OCI-LY7 (cell line): ENCODE data around the gene GRIPAP1. TPM values are rescaled to one million over a fixed set of nuclear protein-coding genes. Genes with fewer than 3 reads are reported as not detected.

Experiments used
- BruUV-seq: library from RNA; stranded (reverse); fragments of 400-500 nt; replicated peaks from 2 replicates; lab custom pipeline; 2021; lab: Mats Ljungman, UMichigan
- CTCF ChIA-PET: fragments of 300-600 bp; sonication (Branson Sonifier 250); formaldehyde crosslinking; loops from one replicate; lab custom pipeline; 2022; ENCODE audit warnings: antibody characterized with exemption; ENCODE audit not compliant: unreplicated experiment; lab: Charles Lee
- POLR2A ChIA-PET: fragments of 300-600 bp; sonication (Branson Sonifier 250); formaldehyde crosslinking; loops from one replicate; lab custom pipeline; 2022; ENCODE audit warnings: antibody characterized with exemption; lab: Charles Lee
- DNase-seq: peaks from one replicate; pipeline ENCODE4 v3.0.0-alpha.2; 2015; ENCODE audit warnings: low spot score
- H2AFZ ChIP-seq: fragments of 200-600 bp; sonication (generic), shearing (Covaris generic); 2 replicates; pipeline ENCODE4 v1.6.1; 2014; ENCODE audit warnings: mild to moderate bottlenecking, antibody characterized with exemption, low read length, moderate library complexity
- H3K27ac ChIP-seq: fragments of 200-600 bp; sonication (generic); 2 replicates; pipeline ENCODE4 v1.5.1; 2014; ENCODE audit warnings: mixed run types, low read depth, mild to moderate bottlenecking, moderate library complexity, low read length, inconsistent platforms; ENCODE audit not compliant: poor library complexity, severe bottlenecking
- H3K36me3 ChIP-seq: fragments of 200-600 bp; sonication (generic); 2 replicates; pipeline ENCODE4 v1.6.1; 2014; ENCODE audit warnings: mild to moderate bottlenecking, antibody characterized with exemption, low read length, moderate library complexity, mixed read lengths; ENCODE audit not compliant: insufficient read depth
- H3K4me1 ChIP-seq: fragments of 200-600 bp; sonication (generic); 2 replicates; pipeline ENCODE4 v1.5.1; 2014; ENCODE audit warnings: mild to moderate bottlenecking, low read length; ENCODE audit not compliant: insufficient read depth, poor library complexity, severe bottlenecking
- H3K4me2 ChIP-seq: fragments of 200-600 bp; sonication (generic); 2 replicates; pipeline ENCODE4 v1.6.1; 2014; ENCODE audit warnings: mild to moderate bottlenecking, low read length
- H3K4me3 ChIP-seq: fragments of 200-600 bp; sonication (generic); 2 replicates; pipeline ENCODE4 v1.5.1; 2014; ENCODE audit warnings: mild to moderate bottlenecking, low read depth, low read length; ENCODE audit not compliant: poor library complexity, severe bottlenecking
- H3K79me2 ChIP-seq: fragments of 200-600 bp; sonication (generic); 2 replicates; pipeline ENCODE4 v1.6.1; 2016; ENCODE audit warnings: low read depth, mild to moderate bottlenecking, low read length, moderate library complexity, mixed read lengths; ENCODE audit not compliant: insufficient read depth
- H3K9me2 ChIP-seq: fragments of 200-600 bp; sonication (generic); 2 replicates; pipeline ENCODE4 v1.6.1; 2016; ENCODE audit warnings: mild to moderate bottlenecking, low read length, mixed read lengths; ENCODE audit not compliant: insufficient read depth
- H3K9me3 ChIP-seq: fragments of 200-600 bp; sonication (generic); 2 replicates; pipeline ENCODE4 v1.6.1; 2014; ENCODE audit warnings: mild to moderate bottlenecking, mixed run types, low read length, mixed read lengths
- H4K20me1 ChIP-seq: fragments of 200-600 bp; sonication (generic); 2 replicates; pipeline ENCODE4 v1.6.1; 2014; ENCODE audit warnings: mild to moderate bottlenecking, antibody characterized with exemption, low read length, moderate library complexity, mixed read lengths; ENCODE audit not compliant: insufficient read depth
- CTCF ChIP-seq: fragments of 200-600 bp; sonication (generic); conservative IDR thresholded peaks from 2 replicates; pipeline ENCODE4 v1.5.1; 2014; ENCODE audit warnings: mild to moderate bottlenecking, antibody characterized with exemption, low read length, moderate library complexity, mixed read lengths
- EZH2phosphoT487 ChIP-seq: fragments of 200-600 bp; sonication (generic); IDR thresholded peaks from 2 replicates; pipeline ENCODE4 v1.6.1; 2018; ENCODE audit warnings: low read depth, borderline replicate concordance, mild to moderate bottlenecking, mixed run types, antibody characterized with exemption, low read length, moderate library complexity, mixed read lengths
- intact Hi-C: fragments of 100-400 bp; cut with micrococcal nuclease; formaldehyde crosslinking; loops from one replicate; pipeline ENCODE4 v1.10.0; 2022; ENCODE audit not compliant: unreplicated experiment
- total RNA-seq, 2 experiments: library from RNA; depleted of rRNA in 1 of 2; stranded (reverse); fragments of >200 nt in 1 of 2; shearing (Covaris generic) in 1 of 2; gene quantifications; 2 replicates each; pipeline ENCODE4 v1.2.3, GENCODE V29; 2014 to 2022

GRIPAP1 gene
- total RNA-seq, 2 experiments from 2014 or later: 27.5 to 95.9 TPM

- H3K4me3 ChIP-seq: no peak overlapping the region
- no peak overlapping the region for H2AFZ ChIP-seq
- H3K36me3 ChIP-seq: peaks cover 56% of the 10 kb centered on the region
- peaks cover 10% of the 10 kb centered on the region; the same call in 1 of the 2 replicates for H3K79me2 ChIP-seq
- no peak overlapping the region for H3K4me2 ChIP-seq
- H3K4me1 ChIP-seq: peaks cover 5% of the 10 kb centered on the region
- TF ChIP-seq EZH2phosphoT487: no peak
- TF ChIP-seq CTCF: no peak
- intact Hi-C loops: no loop called here
- no TSS peak for BruUV-seq
- no peaks in the 10 kb centered on the region for H4K20me1 ChIP-seq
- ChIA-PET CTCF (no interaction called here), POLR2A (interaction anchor here (1.1 kb wide), 1 partner anchor 37 kb away, joined by 3 read pairs; no protein-coding TSS in a partner anchor)
- no peak overlapping the region for H3K27ac ChIP-seq
- no peaks in the 10 kb centered on the region for H3K9me2 ChIP-seq
- DNase-seq: no peak
- H3K9me3 ChIP-seq: no peaks in the 10 kb centered on the region
These were observed 5.1 kb downstream of the GRIPAP1 start for GRCh38 chrX:48996969-48997368.

GRCh38 chrX:48992341-48992740 is 9.7 kb downstream of the GRIPAP1 start:
- H3K4me1 ChIP-seq: no peaks in the 10 kb centered on the region
- intact Hi-C loops: no loop called here
- no peak for DNase-seq
- ChIA-PET CTCF (no interaction called here), POLR2A (interaction anchor here (1.4 kb wide), 1 partner anchor 10 kb away, joined by 3 read pairs; the partner anchor contains the start of gene GRIPAP1)
- no peak overlapping the region for H3K27ac ChIP-seq
- H3K79me2 ChIP-seq: no peaks in the 10 kb centered on the region
- peaks cover 68% of the 10 kb centered on the region for H3K36me3 ChIP-seq
- no peaks in the 10 kb centered on the region for H3K9me3 ChIP-seq
- no TSS peak for BruUV-seq
- H3K9me2 ChIP-seq: no peaks in the 10 kb centered on the region
- TF ChIP-seq EZH2phosphoT487: no peak
- no peak for TF ChIP-seq CTCF
- no peak overlapping the region for H2AFZ ChIP-seq
- no peak overlapping the region for H3K4me2 ChIP-seq
- H3K4me3 ChIP-seq: no peak overlapping the region
- H4K20me1 ChIP-seq: no peaks in the 10 kb centered on the region

GRCh38 chrX:48989483-48989882 is 12.6 kb downstream of the GRIPAP1 start:
- no peak overlapping the region for H3K4me3 ChIP-seq
- H2AFZ ChIP-seq: no peak overlapping the region
- H4K20me1 ChIP-seq: no peaks in the 10 kb centered on the region
- DNase-seq: no peak
- intact Hi-C loops: no loop called here
- CTCF ChIA-PET: no interaction called here
- TF ChIP-seq EZH2phosphoT487 (no peak), CTCF (no peak)
- H3K27ac ChIP-seq: no peak overlapping the region
- no peaks in the 10 kb centered on the region for H3K79me2 ChIP-seq
- H3K4me1 ChIP-seq: no peaks in the 10 kb centered on the region
- POLR2A ChIA-PET: no interaction called here
- no peaks in the 10 kb centered on the region for H3K9me2 ChIP-seq
- BruUV-seq: no TSS peak
- H3K36me3 ChIP-seq: peaks cover 52% of the 10 kb centered on the region
- no peak overlapping the region for H3K4me2 ChIP-seq
- no peaks in the 10 kb centered on the region for H3K9me3 ChIP-seq
